ENCODE data around the gene SERINC5. TPM values are rescaled to one million over a fixed set of nuclear protein-coding genes. Genes with fewer than 3 reads are reported as not detected.

SERINC5 gene
- polyA plus RNA-seq, 3 donors, result 3.4 to 18.7 (median 4.9) TPM

DNA sequence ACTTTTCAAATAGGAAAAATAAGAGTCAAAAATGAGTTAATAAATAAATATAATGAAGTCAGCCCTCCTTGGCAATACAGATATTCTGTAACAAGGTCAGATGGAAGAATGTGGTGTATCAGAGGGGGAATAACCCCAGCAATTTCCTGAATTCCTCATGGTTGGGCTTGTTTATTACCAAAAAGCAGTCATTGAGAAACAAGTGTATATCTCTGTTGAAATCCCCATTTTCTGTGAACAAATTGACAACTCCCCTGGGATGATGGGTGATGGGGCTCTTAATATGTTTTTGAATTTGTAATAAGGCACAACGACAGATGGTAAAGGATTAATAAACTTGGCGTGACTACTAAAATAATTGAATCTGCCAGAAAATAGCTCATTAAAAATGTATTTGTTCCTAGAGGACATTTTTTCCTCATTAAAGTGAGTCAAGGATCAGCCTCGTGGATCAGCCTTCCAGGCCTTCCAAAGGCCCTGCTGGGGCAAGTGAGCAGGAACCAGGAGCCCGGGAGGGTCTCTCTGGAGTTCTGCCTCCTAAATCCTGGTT lies 186.5 kb downstream of the SERINC5 start:
- 36 to 69% (median 37%) methylated on average over 4 of the region's 4 CpGs for WGBS, 3 donors
- peak overlapping the region; percentile 25 for H3K27ac ChIP-seq (ENCODE audit: low read depth, low read length)

DNA sequence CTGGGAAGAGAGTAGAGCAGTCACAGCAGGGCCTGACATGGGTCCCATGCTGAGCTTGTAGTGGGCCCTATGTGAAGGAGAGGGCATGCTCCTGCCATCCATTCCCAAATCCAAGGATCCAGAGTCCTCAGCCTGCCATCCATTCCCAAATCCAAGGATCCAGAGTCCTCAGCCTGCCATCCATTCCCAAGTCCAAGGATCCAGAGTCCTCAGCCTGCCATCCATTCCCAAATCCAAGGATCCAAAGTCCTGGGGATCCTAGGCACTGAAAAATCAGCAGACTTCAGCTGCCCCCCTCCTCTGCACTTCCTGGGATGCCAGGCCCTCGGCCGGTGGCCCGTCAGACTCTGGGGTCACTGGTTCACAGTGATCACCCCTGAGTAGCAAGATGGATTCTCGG lies 187.1 kb downstream of the SERINC5 start:
- no peak overlapping the region for H3K27ac ChIP-seq (ENCODE audit: low read depth, low read length)
- WGBS, 3 donors, result 79 to 92% (median 82%) methylated on average over 4 of the region's 4 CpGs

DNA sequence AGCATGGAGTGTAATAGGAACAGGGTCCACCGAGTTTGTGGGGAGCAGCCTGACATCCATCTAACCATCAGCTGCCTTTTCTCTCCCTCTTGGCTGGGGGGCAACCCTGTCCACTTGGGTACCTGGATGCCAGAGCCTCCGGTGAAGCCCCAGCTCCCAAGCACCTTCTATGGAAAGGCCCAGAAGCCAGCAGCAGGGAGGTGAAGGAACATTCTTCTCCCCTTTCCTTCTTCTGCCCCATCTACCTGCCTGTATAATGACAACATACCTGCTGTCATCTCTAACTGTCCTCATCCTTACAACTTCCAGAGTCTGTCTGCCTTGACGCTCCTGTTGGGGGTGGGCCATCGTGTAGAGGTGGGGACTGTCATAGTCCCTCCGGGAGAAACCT lies 187.6 kb downstream of the SERINC5 start:
- H3K27ac ChIP-seq (ENCODE audit: low read depth, low read length), result no peak overlapping the region
- 91 to 97% (median 96%) methylated on average over 5 of the region's 5 CpGs for WGBS, 3 donors

DNA sequence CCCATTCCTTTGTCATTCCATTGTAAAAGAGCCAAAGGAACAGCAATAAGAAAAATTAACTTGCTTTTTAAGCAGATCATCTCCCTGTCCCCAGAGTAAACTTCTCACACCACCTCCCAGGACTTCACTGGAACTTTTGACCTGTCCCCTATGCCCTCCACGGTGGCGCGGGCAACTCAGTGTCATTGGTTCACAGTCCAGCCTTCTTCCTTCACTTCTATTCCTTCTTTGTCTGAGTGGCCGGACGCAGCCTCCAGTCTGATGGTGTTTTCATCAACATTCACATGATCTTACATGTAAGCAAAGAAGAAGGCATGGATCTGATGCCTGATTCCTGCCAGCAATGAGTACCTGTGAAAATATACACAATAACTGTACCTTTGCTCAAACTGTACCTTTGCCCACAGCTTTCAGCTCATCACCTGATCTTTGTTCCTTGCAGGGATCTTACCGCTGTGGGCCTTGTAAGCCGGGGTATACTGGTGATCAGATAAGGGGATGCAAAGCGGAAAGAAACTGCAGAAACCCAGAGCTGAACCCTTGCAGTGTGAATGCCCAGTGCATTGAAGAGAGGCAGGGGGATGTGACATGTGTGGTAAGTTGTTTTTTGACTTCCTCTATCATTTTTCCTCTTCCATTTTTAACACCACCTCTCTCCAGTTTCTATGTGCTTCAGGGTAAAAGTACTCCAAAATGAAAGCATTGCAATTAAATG lies 188.2 kb downstream of the SERINC5 start:
- no peak overlapping the region for H3K27ac ChIP-seq (ENCODE audit: low read depth, low read length)
- WGBS, 3 donors, result 81 to 95% (median 86%) methylated on average over 8 of the region's 8 CpGs

DNA sequence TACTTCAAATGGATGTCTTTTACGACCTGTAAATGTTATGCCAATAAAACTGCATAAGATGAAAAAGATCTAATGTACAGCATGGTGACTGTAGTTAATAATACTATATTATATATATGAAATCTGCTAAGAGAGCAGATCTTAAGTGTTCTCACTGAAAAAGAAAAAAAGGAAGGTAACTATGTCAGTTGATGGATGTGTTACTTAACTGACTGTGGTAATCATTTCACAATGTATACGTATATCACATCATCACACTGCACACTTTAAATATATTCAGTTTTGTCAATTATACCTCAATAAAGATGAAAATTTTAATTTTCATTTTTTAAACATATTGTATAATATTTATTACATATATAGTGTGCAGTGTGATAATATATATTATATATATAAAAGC lies 188.8 kb downstream of the SERINC5 start:
- WGBS, 3 donors, result 67 to 81% (median 74%) methylated on average over 2 of the region's 2 CpGs
- no peak overlapping the region for H3K27ac ChIP-seq (ENCODE audit: low read depth, low read length)

DNA sequence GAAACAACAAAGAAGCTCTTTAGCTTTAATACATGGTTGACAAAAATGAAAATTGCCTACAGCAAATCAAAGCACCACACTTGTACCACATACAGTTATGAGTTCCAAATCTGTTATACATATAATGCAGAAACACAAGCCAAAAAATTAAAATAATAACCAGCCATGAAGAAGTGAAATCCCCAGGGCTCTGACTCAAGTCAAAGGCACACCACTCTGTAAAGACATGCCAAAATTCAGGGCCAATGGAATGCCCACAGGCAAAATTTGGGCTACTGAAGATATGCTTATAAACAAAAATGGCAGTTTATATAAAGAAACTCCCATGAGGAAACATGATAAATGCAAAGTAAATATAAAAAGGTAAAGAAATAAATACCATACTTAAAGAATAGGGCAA lies 191.7 kb downstream of the SERINC5 start:
- H3K27ac ChIP-seq (ENCODE audit: low read depth, low read length), result no peak overlapping the region

Other genes starting within 250 kb of the SERINC5 start
- gene THBS4, start 220.7 kb downstream of the SERINC5 start, polyA plus RNA-seq, result 10 to 100 TPM in 2 of 3 donors, 1 to 10 TPM in 1; 5.3 to 35.2 (median 25.1) TPM
- gene SPZ1, start 64.0 kb upstream of the SERINC5 start, polyA plus RNA-seq, result not detected
- 10 to 100 TPM in 1 of 3 donors, 1 to 10 TPM in 2; 3.9 to 11.7 (median 9.8) TPM for gene ZFYVE16, start 152.0 kb upstream of the SERINC5 start, polyA plus RNA-seq
- 1 to 10 TPM in 2 of 3 donors, under 1 TPM in 1; 0.78 to 1.3 (median 1.1) TPM for gene FAM151B, start 232.1 kb upstream of the SERINC5 start, polyA plus RNA-seq